GM19043 (cell line): ENCODE results near the gene ALDH5A1.
A peak's percentile ranks its signal among the peaks of the same experiment; 100 is the strongest.
"Not testable (repeated sequence)": the region's sequence is repeated elsewhere in the genome, so short reads cannot be mapped to it uniquely, and the experiment has no call there.

ENCODE experiments used
- ATAC-seq: cut with Tn5 transposase; IDR thresholded peaks from one replicate; pipeline ENCODE4 v1.9.1; 2021; ENCODE audit warnings: low read depth; ENCODE audit not compliant: unreplicated experiment

ALDH5A1 gene

DNA sequence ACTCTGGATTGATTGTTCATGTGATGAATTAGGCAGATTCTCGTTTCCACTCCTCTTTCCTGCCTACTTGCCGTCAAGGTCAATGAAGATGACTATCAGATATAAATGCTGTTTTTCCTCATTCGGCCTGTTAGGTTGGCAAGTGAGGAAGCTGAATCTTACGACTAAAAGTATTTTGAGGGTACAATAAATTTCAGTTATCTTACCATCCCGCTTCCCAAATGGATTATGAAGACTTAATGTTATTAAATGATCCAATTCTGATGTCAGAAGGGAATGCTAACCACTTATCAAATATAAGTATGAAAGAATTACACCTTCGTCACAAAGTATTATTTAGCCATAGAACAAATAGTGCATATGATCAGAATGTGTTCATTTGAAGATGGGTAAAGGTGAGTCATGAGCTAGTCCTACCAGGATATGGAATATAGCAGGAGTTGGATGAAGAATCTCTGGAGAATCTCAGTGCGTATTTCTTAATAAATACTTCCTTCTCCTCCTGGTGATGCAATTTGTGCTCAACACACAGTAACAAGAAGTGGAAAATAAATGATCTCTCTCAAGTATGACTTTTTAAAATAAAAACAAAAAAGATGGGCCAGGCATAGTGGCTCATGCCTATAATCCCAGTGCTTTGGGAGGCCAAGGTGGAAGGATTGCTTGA is 10.0 kb upstream of the ALDH5A1 start:
- no peak for ATAC-seq

- ATAC-seq, result no peak
Measured at GRCh38 chr6:24486065-24486464, 8.7 kb upstream of the ALDH5A1 start.

- no peak for ATAC-seq
Measured at GRCh38 chr6:24489470-24489869, 5.3 kb upstream of the ALDH5A1 start, which contains the start of gene GPLD1. TSS of gene GPLD1 (minus strand) at chr6:24489578. CDS start at chr6:24489511, 67 bp downstream.

- no peak for ATAC-seq
Measured at GRCh38 chr6:24489881-24490280, 4.9 kb upstream of the ALDH5A1 start.

DNA sequence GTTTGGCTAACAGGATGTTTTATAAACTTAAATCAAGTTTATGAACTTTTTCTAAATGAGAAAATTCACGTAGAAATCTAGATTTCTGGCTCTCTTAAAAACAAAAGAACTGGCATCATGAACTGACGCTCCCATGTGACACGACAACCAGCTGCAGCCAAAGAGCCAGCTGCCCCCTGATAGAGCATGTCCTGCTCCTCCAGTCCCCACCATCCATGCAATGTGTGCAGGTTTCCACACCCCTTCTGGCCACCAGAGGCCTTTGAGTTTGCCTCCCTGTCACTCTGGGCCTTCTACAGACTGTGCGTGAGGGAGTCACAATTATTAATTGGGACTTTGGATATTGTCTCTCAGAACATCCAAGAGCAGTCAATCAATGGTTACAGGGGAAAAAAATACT is 3.8 kb upstream of the ALDH5A1 start:
- no peak for ATAC-seq

- no peak for ATAC-seq
Measured at GRCh38 chr6:24492475-24492874, 2.3 kb upstream of the ALDH5A1 start.

- peak; percentile 1 for ATAC-seq
Measured at GRCh38 chr6:24493945-24494820, 586 bp upstream of the ALDH5A1 start.

DNA sequence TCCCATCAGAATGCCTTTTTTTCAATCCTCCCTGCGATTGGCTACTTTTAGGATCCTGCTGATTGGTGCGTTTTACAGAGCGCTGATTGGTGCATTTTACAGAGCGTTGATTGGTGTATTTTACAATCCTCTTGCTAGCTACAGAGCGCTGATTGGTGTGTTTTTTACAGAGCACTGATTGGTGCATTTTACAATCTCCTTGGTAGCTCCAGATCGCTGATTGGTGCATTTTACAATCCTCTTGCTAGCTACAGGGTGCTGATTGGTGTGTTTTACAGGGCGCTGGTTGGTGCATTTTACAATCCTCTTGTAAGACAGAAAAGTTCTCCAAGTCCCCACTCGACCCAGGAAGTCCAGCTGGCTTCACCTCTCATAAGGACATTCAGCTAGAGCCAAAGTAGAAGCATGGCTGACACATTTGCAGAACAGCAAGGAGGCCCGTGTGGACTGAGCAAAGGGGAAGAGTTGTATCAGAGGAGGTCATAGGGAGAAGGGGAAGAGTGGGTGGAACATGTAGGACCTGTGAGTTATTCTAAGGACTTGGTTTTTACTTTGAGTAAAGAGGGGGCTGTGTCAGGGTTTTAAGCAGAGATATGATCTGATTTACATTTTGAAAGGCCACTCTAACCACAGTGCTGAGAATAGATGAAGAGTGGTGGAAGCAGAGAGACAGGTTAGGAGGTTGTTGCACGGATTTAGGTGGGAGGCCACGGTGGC is 2.6 kb downstream of the ALDH5A1 start:
- no peak for ATAC-seq

DNA sequence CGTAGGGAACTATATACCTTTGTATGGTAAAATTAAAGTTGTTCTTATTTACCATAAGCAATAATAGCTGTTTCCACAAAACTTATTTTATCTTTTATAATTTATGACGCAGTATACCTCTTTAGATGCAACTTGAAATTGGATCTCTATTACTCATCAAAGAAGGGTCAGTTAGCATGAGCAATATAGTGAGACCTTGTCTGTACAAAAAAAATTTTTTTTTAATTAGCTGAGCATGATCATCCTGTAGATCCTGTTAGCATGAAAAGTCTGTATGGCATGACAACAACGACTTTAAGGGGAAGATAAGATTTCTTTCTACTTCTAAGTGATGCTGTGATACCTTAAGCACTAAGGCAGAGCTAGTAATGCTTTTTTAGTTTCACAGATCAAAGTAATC is 5.9 kb downstream of the ALDH5A1 start:
- ATAC-seq, result no peak

- no peak for ATAC-seq
Measured at GRCh38 chr6:24501374-24501773, 6.6 kb downstream of the ALDH5A1 start.

GRCh38 chr6:24501914-24502313 is 7.1 kb downstream of the ALDH5A1 start:
- ATAC-seq, result no peak

DNA sequence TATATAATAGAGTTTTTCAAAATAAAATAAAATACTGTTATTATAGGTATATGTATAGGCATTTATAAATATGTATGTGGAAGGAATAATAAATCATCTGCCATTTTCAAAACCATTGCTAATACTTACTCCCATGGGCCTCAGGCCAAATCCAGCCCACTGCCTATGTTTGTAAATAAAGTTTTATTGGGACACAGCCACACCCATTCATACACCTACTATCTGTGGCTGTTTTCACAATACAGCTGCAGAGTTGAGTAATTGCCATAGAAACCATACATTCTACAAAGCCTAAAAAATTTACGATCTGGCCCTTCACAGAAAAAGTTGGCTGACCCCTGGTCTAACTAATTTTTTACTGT is 9.5 kb downstream of the ALDH5A1 start:
- ATAC-seq, result no peak

DNA sequence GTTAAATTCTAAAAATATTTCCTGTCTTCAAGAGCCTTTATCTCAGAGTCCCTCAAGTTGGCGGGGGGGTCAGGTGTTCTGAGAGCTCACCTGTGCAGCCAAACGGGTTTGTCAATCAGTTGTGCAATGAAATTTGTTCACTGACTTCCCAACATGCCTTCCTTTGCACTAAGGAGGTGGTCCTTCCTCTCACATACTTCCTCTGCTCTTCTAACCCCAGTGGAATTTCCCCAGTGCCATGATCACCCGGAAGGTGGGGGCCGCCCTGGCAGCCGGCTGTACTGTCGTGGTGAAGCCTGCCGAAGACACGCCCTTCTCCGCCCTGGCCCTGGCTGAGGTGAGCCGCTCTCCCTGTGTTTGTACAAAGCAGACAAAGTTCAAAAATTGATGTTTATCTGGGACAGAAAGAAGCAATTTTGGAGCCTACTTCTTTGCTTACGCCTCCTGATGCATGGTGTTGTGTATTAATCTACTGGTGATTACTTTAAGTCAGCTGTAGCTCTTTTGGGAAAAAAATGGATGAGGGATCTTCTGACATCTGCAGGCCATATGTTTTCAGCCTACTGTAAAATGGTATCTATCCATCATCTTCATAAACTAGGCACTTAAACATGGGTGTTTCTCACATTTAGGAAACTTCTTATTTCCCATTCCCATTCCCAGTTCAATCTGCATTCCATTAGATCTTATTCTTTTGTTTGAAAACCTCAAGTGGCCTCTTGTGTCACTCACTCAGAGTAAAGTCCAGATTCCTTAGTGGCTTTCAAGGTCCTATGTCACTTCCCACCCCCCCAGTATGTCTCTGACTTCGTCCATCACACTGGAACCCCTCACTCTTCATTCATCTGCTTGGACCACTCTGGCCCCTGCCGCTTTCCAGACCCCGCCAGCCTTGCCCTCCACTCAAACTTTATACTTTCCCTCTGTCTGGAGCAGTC is 10.1 kb downstream of the ALDH5A1 start:
- no peak for ATAC-seq

DNA sequence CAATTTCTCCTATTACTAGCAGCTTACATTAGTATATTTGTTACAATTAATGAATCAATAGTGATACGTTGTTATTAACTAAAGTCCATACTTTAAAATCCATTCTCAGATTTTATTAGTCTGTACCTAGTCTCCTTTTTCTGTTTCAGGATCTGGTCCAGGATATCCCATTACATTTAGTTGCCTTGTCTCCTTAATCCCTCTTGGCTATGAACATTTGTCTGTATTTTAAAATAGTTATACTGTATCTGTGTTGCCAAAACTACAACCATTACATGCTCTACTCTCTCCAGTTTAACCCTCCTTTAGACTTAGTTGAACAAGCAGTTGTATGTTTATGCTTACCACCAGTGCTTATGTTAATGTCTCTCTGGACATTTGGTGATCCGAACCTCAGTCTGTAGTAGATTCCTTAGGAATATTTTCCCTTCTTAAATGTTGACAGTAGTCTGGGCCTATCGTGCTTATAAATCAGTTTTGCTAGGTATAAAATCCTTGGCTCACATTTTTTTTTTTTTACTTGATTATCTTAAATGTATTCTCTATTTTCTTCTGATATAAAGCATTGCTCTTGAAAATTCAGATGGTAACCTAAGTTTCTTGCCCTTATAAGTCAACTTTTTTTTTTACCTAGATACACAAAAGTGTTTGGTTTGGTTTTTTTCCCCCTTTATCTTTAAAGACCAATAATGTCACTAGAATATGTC is 12.2 kb downstream of the ALDH5A1 start:
- ATAC-seq, result no peak

GRCh38 chr6:24511976-24512375 is 17.2 kb downstream of the ALDH5A1 start:
- not testable (repeated sequence) for ATAC-seq

DNA sequence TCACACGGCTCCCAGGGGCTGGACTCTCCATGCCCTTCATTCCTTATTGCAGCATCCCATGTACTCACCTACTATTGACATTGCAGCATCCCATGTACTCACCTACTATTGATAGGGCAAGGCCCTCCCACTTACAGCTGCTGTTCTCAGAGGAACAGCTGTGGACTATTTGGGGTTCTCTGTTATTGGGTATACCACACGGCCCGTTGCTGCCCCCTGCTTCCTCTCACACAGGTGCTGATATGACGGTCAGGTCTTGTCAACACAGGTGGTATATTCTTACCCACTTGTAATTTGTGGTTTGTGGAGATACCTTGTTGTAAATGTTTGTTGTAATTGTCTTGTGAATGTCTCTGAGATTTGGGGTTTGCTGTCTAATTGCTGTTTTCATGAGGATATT is 18.8 kb downstream of the ALDH5A1 start:
- no peak for ATAC-seq

- peak; percentile 69 for ATAC-seq
Measured at GRCh38 chr6:24517659-24518543, 23.1 kb downstream of the ALDH5A1 start.

DNA sequence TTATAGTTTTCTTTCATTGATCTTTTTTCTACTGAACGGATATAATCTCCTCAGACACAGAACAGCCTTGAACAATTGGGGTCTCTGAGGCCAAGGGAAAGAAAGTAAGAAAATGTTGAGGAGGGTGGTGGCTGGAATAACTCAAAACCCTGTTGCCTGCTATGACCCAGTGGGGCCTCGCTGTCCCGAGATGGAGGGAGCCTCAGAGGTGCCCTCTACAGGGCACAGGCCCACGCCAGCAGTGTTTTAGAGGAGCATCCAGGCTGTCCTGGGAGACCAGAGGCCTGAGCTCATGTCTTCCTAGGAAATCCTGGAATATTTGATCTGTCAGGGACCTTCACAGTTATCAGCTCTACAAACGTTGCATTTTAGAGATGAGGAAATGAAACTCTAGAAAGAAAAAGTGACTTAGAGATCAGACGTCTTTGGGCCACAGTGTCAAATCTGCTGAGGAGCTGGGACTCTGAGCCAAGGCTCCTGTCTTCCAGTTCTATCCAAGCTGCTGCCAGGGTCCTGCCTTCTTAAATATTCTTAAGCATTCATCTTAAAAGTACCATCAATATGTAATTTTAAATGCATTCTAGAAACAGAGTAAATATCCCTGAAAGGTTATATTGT is 26.3 kb downstream of the ALDH5A1 start:
- ATAC-seq, result peak; percentile 40
